HCT116 (cell line): Measurements from ENCODE around the gene C7orf25.

ENCODE experiments used
- CBX3 ChIP-seq: IDR thresholded peaks from 2 replicates; pipeline ENCODE4 v1.6.1; 2012; ENCODE audit warnings: low read depth
- CTCF ChIP-seq, 3 experiments: fragments of 200-600 bp in 1 of 3; sonication (generic) in 1 of 3; IDR thresholded peaks in 2 of 3; conservative IDR thresholded peaks in 1 of 3; 2 replicates each; pipeline ENCODE4 v1.5.1; 2012 to 2017; ENCODE audit warnings: low read depth in 2 of 3, low read length in 2 of 3, antibody characterized with exemption in 1 of 3, borderline replicate concordance in 1 of 3, control low read depth in 1 of 3, mild to moderate bottlenecking in 1 of 3, mixed read lengths in 1 of 3, mixed run types in 1 of 3, moderate library complexity in 1 of 3; ENCODE audit not compliant: insufficient read depth in 1 of 3
- ELF1 ChIP-seq: IDR thresholded peaks from 2 replicates; pipeline ENCODE4 v1.6.1; 2012; ENCODE audit warnings: low read depth, borderline replicate concordance
- EZH2 ChIP-seq: fragments of 200-600 bp; sonication (generic); IDR thresholded peaks from 2 replicates; pipeline ENCODE4 v1.6.1; 2017; ENCODE audit warnings: antibody characterized with exemption, mixed run types
- EZH2phosphoT487 ChIP-seq: fragments of 200-600 bp; IDR thresholded peaks from 2 replicates; pipeline ENCODE4 v1.6.1; 2018; ENCODE audit warnings: antibody characterized with exemption, borderline replicate concordance
- FOSL1 ChIP-seq: IDR thresholded peaks from 2 replicates; pipeline ENCODE4 v1.6.1; 2012; ENCODE audit warnings: low read depth
- MAX ChIP-seq: IDR thresholded peaks from 2 replicates; pipeline ENCODE4 v1.6.1; 2012
- POLR2A ChIP-seq: IDR thresholded peaks from 2 replicates; pipeline ENCODE4 v1.7.0; 2011; ENCODE audit warnings: borderline replicate concordance; ENCODE audit not compliant: insufficient read depth, insufficient read length; ENCODE audit errors: extremely low read depth
- POLR2AphosphoS5 ChIP-seq: IDR thresholded peaks from 2 replicates; pipeline ENCODE4 v1.6.1; 2011; ENCODE audit warnings: mild to moderate bottlenecking, low read depth, low read length, moderate library complexity
- RAD21 ChIP-seq: IDR thresholded peaks from 2 replicates; pipeline ENCODE4 v1.6.1; 2012; ENCODE audit warnings: low read depth, mild to moderate bottlenecking
- REST ChIP-seq: IDR thresholded peaks from 2 replicates; pipeline ENCODE4 v1.6.1; 2012; ENCODE audit warnings: low read depth
- SP1 ChIP-seq: IDR thresholded peaks from 2 replicates; pipeline ENCODE4 v1.6.1; 2012; ENCODE audit warnings: low read depth
- TCF7L2 ChIP-seq: IDR thresholded peaks from 2 replicates; pipeline ENCODE4 v1.7.0; 2011; ENCODE audit warnings: borderline replicate concordance, inconsistent platforms; ENCODE audit not compliant: insufficient read depth, insufficient read length; ENCODE audit errors: extremely low read depth
- ZNF274 ChIP-seq: fragments of 200-500 bp; sonication (Bioruptor generic); IDR thresholded peaks from 2 replicates; pipeline ENCODE4 v1.6.1; 2014; ENCODE audit warnings: mild to moderate bottlenecking, low read depth, low read length, inconsistent platforms

GRCh38 chr7:42869131-42870020, 42.5 kb downstream of the C7orf25 start:
- TF ChIP-seq CTCF (IDR thresholded peaks at IDR 0.05 in 2 of 3, conservative IDR thresholded peaks at IDR 0.05 in 1 of 3; ENCODE audit: borderline replicate concordance in 1 of 3, insufficient read depth in 1 of 3, low read depth in 2 of 3, low read length in 2 of 3), result no peak
- 0 out of 2 replicates have a peak, but pooled peaks have one; percentile 20 for TF ChIP-seq MAX
- TF ChIP-seq EZH2, result no peak
- TF ChIP-seq EZH2phosphoT487, result no peak
- TF ChIP-seq POLR2AphosphoS5, result no peak
- TF ChIP-seq SP1, result peak; percentile 37; the same call in 1 of the 2 replicates
- no peak for TF ChIP-seq ELF1
- TF ChIP-seq CBX3, result peak; percentile 51; the same call in 1 of the 2 replicates
- peak; percentile 77 for TF ChIP-seq FOSL1
- TF ChIP-seq REST, result no peak
- no peak for TF ChIP-seq TCF7L2
- no peak for TF ChIP-seq ZNF274
- no peak for TF ChIP-seq POLR2A
- no peak for TF ChIP-seq RAD21
